GM13977 (cell line): ENCODE data around the gene BMPR2.
"Not testable (repeated sequence)": the region's sequence is repeated elsewhere in the genome, so short reads cannot be mapped to it uniquely, and the experiment has no call there.

Source experiments
- DNase-seq: peaks from one replicate; pipeline ENCODE4 v3.0.0; 2012; ENCODE audit warnings: low spot score
- CTCF ChIP-seq: IDR thresholded peaks from 2 replicates; pipeline ENCODE4 v1.5.1; 2012; ENCODE audit warnings: mild to moderate bottlenecking, control low read depth; ENCODE audit not compliant: insufficient read depth; ENCODE audit errors: extremely low read depth, missing control alignments
- in situ Hi-C: fragments of 300-500 bp; cut with MboI; formaldehyde crosslinking; loops from one replicate; pipeline ENCODE4 v1.12.0; 2022; ENCODE audit warnings: low sequenced_read_pairs, low pct_unique_long_range_greater_than_20kb, mixed read lengths, inconsistent platforms; ENCODE audit not compliant: unreplicated experiment

BMPR2 gene

GRCh38 chr2:202512176-202512575 lies 136.0 kb downstream of the BMPR2 start:
- in situ Hi-C loops = no loop called here
- DNase-seq = no peak
- no peak for TF ChIP-seq CTCF

DNA sequence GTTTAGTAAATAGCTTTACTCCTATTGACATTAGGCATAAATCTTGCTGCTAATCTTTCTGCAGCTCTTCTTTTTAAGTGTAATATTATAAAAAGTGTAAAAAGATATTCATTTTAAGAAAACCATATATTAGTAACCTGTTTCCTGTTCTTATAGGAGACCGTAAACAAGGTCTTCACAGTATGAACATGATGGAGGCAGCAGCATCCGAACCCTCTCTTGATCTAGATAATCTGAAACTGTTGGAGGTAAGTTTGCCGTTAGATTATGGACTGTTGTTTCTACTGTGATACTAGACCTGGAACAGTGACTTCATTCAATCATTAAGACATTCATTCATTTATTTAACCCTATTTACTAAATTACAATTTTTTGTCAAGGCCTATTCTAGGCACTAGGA lies 138.6 kb downstream of the BMPR2 start:
- no peak for TF ChIP-seq CTCF
- in situ Hi-C loops = no loop called here
- DNase-seq = no peak

DNA sequence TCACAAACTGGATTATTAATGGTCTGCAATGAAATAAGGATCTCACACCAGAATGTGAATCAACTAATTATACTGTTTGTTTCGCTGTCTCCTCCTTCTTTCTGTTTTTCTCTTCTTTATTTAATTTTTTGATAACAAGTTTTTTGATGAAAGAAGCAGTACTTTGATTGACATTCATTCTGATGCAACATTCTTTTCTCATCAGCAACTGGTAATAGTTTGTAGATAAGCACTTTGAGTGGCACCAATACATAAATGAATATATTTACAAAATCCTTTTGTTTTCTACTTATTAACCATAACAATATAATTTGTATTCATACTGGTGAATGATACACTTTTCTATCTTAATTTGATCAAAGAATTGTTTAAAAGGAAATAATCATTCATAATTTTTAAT lies 143.3 kb downstream of the BMPR2 start:
- in situ Hi-C loops = no loop called here
- no peak for TF ChIP-seq CTCF
- DNase-seq = no peak

GRCh38 chr2:202521470-202521869 lies 145.3 kb downstream of the BMPR2 start:
- TF ChIP-seq CTCF = no peak
- no peak for DNase-seq
- in situ Hi-C loops = no loop called here

DNA sequence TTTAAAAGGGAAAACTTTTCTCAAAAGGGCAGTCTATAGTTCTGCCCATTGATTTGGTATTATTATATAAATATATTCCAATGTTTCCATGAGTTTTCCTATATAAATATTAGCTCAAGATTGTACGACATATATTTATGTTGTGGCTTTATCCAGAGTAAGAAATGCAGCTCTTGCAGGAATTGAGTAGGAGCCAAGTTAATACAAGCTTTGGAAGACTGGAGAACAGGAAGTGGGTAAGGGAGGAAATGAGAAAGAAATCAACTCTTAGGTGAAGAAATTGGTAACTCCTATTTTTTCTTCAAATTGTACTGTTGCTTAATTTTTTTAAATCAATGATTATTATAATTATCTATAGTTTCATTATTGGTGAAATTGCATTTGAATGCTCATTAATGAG lies 153.3 kb downstream of the BMPR2 start:
- in situ Hi-C loops = no loop called here
- no peak for DNase-seq
- TF ChIP-seq CTCF = no peak

- in situ Hi-C loops = no loop called here
- no peak for TF ChIP-seq CTCF
- no peak for DNase-seq
These were observed 153.9 kb downstream of the BMPR2 start for GRCh38 chr2:202530038-202530437.

DNA sequence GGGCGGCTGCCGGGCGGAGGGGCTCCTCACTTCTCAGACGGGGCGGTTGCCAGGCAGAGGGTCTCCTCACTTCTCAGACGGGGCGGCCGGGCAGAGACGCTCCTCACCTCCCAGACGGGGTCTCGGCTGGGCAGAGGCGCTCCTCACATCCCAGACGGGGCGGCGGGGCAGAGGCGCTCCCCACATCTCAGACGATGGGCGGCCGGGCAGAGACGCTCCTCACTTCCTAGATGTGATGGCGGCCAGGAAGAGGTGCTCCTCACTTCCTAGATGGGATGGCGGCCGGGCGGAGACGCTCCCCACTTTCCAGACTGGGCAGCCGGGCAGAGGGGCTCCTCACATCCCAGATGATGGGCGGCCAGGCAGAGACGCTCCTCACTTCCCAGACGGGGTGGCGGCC lies 159.2 kb downstream of the BMPR2 start:
- in situ Hi-C loops, DNase-seq: not testable (repeated sequence)
